Measurements from ENCODE around the gene ERGIC1.
"Not testable (repeated sequence)": the region's sequence is repeated elsewhere in the genome, so short reads cannot be mapped to it uniquely, and the experiment has no call there.

The ERGIC1 gene

GRCh38 chr5:172883066-172883465 lies 49.0 kb downstream of the ERGIC1 start:
- no peak for DNase-seq

GRCh38 chr5:172885597-172886340 lies 51.7 kb downstream of the ERGIC1 start:
- DNase-seq: no peak

GRCh38 chr5:172886476-172886875 lies 52.4 kb downstream of the ERGIC1 start:
- no peak for DNase-seq

- no peak for DNase-seq
Observed at GRCh38 chr5:172886974-172887501, 53.0 kb downstream of the ERGIC1 start.

GRCh38 chr5:172887692-172888091 lies 53.6 kb downstream of the ERGIC1 start:
- DNase-seq: no peak

- DNase-seq: no peak
Observed at GRCh38 chr5:172890659-172891058, 56.6 kb downstream of the ERGIC1 start.

- no peak for DNase-seq
Observed at GRCh38 chr5:172891716-172892421, 57.8 kb downstream of the ERGIC1 start.

- no peak for DNase-seq
Observed at GRCh38 chr5:172892713-172893112, 58.7 kb downstream of the ERGIC1 start.

GRCh38 chr5:172894767-172895388 lies 60.8 kb downstream of the ERGIC1 start:
- DNase-seq: no peak

GRCh38 chr5:172895549-172895948 lies 61.5 kb downstream of the ERGIC1 start:
- DNase-seq: no peak

GRCh38 chr5:172896465-172896864 lies 62.4 kb downstream of the ERGIC1 start:
- DNase-seq: no peak

GRCh38 chr5:172897067-172897466 lies 63.0 kb downstream of the ERGIC1 start:
- DNase-seq: not testable (repeated sequence)

- no peak for DNase-seq
Observed at GRCh38 chr5:172897481-172898217, 63.6 kb downstream of the ERGIC1 start.

GRCh38 chr5:172898218-172898842 lies 64.3 kb downstream of the ERGIC1 start:
- DNase-seq: no peak

- DNase-seq: no peak
Observed at GRCh38 chr5:172898843-172899369, 64.9 kb downstream of the ERGIC1 start.

GRCh38 chr5:172899436-172899835 lies 65.4 kb downstream of the ERGIC1 start:
- DNase-seq: no peak

GRCh38 chr5:172901012-172901780 lies 67.1 kb downstream of the ERGIC1 start:
- no peak for DNase-seq

- no peak for DNase-seq
Observed at GRCh38 chr5:172901788-172902496, 67.9 kb downstream of the ERGIC1 start.

GRCh38 chr5:172902497-172903472 lies 68.7 kb downstream of the ERGIC1 start:
- DNase-seq: peak; percentile 53
